Measurements from ENCODE around the gene PHF12.

PHF12 gene

DNA sequence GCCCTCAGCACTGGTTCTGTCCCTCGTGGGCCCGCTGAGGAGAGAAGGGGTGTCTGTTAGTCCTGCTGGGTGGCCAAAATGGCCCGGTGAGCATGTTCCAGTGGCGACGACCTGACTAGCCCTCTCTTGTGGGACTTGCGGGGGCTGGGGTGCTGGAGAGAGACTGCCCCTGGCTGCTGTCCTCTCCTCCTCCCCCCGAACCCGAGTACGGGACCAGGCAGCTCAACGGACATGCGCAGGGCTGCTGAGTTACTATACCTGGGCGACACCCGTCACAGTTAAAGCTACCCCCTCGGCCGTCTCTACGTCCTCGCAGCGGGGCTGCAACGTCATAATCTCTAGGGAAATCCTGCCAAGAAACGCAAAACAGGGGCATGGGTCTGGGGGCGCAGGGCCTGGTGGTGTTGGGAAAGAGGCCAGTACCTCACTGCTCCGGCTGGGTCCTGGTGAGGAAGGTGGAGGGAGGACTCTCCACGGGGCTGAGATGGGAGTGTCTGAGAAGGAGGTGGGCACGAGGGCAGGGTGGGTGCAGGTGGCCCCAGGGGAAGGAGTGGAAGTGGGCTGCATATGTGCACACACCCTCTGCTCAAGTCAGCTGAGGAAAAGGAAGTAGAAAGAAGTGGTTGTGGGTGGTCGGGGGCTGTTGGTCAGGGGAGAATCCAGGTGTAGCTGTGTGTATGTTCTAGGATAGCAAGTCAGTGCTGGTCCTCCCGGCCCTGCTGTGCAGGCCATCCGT is 67.2 kb downstream of the PHF12 start:
- DNase-seq (ENCODE audit: low read depth) = no peak
- H3K4me3 ChIP-seq (ENCODE audit: low read length) = no peak overlapping the region

DNA sequence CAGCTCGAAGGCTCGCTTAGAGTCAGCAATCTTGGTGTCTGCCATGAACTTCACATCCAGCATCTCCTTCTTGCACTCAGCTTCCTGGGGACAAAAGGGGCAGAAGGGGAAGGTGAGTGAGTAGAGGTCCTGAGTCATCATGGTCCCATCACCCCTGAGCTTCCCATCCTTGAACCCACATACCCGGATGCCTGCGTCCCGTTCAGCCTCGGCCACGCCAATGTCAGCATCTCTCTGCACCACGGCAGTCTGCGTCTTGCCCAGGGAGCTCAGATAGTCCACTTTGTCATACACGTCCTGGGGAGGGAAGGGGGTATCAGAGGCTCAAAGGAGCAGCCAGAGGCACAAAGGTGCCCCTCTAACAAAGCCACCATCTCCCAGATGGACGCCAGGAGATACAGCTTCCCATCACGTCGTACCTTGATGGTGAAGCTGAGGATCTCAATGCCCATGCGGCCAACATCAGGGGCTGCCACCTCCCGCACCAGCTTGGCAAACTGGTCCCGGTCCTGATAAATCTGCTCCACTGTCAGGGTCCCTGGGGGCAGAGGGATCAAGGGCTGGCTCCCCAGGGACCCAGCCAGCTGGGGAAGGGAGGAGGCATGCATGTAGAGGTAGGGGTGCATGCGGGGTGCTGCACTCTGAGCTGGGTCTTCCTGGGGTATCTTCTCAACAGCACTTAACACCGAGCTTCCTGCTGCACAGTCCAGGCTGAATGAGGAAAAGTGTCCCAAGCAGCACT is 69.0 kb downstream of the PHF12 start:
- DNase-seq (ENCODE audit: low read depth) = no peak
- no peak overlapping the region for H3K4me3 ChIP-seq (ENCODE audit: low read length)
- TF ChIP-seq, protein P1, sequence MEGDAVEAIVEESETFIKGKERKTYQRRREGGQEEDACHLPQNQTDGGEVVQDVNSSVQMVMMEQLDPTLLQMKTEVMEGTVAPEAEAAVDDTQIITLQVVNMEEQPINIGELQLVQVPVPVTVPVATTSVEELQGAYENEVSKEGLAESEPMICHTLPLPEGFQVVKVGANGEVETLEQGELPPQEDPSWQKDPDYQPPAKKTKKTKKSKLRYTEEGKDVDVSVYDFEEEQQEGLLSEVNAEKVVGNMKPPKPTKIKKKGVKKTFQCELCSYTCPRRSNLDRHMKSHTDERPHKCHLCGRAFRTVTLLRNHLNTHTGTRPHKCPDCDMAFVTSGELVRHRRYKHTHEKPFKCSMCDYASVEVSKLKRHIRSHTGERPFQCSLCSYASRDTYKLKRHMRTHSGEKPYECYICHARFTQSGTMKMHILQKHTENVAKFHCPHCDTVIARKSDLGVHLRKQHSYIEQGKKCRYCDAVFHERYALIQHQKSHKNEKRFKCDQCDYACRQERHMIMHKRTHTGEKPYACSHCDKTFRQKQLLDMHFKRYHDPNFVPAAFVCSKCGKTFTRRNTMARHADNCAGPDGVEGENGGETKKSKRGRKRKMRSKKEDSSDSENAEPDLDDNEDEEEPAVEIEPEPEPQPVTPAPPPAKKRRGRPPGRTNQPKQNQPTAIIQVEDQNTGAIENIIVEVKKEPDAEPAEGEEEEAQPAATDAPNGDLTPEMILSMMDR (IDR thresholded peaks at IDR 0.05; ENCODE audit: insufficient read depth, low read depth, low read length, missing control alignments) = no peak

More for the DNA sequence above, 67.2 kb downstream of the PHF12 start:
- TF ChIP-seq, protein P1 (IDR thresholded peaks at IDR 0.05; ENCODE audit: insufficient read depth, low read depth, low read length, missing control alignments) = no peak

DNA sequence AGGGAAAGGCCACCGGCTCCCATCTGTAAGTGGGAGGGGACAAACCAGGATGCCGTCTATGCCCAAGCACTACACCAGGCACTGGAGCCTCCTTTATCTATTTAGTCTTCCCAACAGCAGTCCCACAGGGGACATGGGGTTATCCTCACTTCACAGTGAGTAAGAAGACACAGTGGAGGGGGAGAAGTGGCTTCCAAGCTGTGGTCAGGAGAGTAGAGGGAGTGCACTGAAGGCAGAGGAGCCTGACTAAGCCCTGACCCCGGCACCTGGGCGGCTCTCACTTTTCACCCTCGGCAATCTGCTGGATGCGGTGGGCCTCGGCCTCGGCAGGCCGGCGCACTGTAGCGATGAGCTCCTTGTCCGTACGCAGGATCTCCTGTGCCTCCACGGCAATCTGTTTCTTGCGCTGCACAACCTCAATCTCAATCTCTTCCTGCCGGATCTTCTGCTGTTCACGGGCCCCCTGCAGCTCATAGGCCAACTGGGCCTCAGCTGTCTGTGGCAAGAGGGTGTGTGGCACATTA is 69.7 kb downstream of the PHF12 start:
- no peak overlapping the region for H3K4me3 ChIP-seq (ENCODE audit: low read length)
- DNase-seq (ENCODE audit: low read depth) = no peak
- TF ChIP-seq, protein P1 (IDR thresholded peaks at IDR 0.05; ENCODE audit: insufficient read depth, low read depth, low read length, missing control alignments) = no peak

DNA sequence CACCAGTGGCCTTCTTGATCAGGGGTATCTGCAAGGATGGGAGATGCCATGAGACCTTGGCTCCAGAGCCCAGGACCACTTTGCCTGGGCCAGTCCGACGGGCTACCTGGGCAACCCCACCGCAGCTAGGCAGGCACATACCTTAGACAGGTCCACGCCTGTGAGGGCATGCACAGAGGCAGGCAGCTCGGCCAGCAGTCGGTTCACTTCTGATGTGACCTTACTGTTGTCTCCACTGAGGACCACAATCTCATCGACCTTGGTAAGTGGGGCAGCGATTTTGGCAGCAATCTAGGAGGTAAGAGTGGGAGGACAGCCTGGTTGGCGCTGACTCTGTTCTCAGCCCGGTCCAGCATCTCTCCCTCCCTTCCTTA is 70.8 kb downstream of the PHF12 start:
- TF ChIP-seq, protein P1 (IDR thresholded peaks at IDR 0.05; ENCODE audit: insufficient read depth, low read depth, low read length, missing control alignments) = no peak
- no peak overlapping the region for H3K4me3 ChIP-seq (ENCODE audit: low read length)
- peak; percentile 82 for DNase-seq (ENCODE audit: low read depth)

DNA sequence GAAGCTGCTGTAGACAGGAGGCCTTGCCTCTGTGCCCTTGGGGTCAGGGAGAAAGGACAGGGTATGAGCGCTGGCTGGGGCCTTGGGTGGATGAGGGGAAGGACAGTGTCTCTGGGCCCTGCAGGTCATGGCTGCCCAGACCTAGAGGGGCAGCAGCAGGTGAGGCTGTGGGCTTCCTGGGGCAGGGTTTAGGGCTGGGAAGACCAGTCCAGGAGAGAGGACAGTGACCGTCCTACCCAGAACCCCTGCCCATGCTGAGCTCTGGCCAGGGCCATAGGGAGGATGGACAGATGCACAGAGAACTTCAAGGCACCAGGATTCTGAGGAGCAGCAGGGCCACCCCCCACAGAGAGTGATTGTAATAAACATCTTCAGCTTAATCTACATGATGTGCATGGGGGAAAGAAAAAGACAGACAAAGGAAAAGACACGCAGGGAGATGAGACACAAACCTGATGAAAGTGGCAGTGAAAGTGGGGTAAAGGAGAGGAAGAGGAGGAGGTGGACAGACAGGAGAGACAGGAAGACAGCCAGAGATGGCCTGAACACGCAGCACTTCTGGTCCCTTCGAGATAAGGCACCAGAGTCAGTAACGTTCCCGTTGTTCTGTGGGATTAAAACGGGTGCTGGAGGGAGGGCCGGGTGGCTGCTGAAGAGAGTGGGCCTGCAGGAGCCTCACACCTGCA is 71.3 kb downstream of the PHF12 start:
- H3K4me3 ChIP-seq (ENCODE audit: low read length) = no peak overlapping the region
- TF ChIP-seq, protein P1 (IDR thresholded peaks at IDR 0.05; ENCODE audit: insufficient read depth, low read depth, low read length, missing control alignments) = no peak

DNA sequence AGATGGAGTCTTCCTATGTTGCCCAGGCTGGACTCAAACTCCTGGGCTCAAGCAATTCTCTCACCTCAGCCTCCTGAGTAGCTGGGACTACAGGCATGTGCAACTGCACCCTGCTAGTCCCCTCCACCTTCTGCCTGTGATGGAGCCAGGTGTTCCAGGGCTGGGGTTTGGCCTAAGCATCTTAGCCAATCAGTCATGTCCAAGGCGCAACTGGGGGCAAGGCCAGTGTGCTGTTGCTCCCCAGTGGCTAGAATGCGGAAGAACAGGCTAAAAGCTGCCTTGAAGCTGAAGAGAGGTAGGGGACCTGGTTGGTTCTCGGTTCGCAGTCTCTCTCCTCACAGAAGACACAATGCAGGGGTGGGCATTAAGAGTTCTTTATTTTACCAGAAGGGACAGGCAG is 72.3 kb downstream of the PHF12 start:
- peak; percentile 74 for DNase-seq (ENCODE audit: low read depth)
- TF ChIP-seq, protein P1 (IDR thresholded peaks at IDR 0.05; ENCODE audit: insufficient read depth, low read depth, low read length, missing control alignments) = peak; percentile 67

More for the DNA sequence above, 71.3 kb downstream of the PHF12 start:
- DNase-seq (ENCODE audit: low read depth) = no peak

More for the DNA sequence above, 72.3 kb downstream of the PHF12 start:
- H3K4me3 ChIP-seq (ENCODE audit: low read length) = no peak overlapping the region
